A549 treated with Mapracorat at 1 μM for 4 hours (cell line): ENCODE results near the gene PLA2G4A. TPM values are rescaled to one million over a fixed set of nuclear protein-coding genes. Genes with fewer than 3 reads are reported as not detected.

Source experiments
- total RNA-seq: library from RNA; stranded (reverse); fragments of 200-300 nt; extraction: Qiagen RNA extraction; gene quantifications from 5 replicates; pipeline ENCODE4 v1.2.3, GENCODE V29; 2022

Gene PLA2G4A
- total RNA-seq, result 7.0 to 11.3 TPM (median 9.2 TPM) in 5 replicates

DNA sequence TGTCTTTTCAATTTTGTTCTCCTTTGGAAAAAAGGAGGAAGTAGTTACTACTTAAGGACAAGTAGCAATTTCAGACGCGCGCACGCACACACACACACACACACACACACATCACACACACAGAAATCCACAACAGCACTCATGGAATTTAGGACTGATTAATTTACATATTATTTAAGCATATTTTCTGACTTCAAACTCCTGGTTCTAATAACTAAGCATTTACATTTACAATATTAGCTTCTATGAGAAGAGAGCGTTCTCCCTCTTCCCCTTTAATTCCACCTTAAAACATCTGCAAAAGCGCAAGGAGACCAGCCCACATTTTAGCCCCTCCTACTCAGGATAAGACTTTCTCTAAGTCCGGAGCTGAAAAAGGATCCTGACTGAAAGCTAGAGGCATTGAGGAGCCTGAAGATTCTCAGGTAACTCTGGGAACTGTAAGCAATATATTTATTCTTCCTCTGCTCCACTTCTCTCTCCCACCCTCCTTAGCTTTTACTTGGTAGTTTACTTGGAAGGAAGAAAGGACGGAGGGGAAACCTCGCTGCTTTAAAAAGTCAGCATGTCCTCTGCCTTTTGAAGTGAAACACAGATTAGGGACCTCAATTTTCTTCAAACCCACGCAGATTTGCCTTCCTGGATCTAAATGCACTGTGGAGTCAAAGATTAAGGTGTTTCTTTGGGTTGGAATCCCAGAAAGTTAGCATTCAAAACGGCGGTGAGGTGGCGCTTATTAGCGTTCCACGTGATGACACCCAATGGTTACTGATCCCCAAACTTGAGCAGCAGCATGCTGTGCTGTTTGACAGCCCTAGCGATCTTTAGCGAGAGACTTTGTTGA is at the start of gene PLA2G4A:
PLA2G4A (plus strand) TSS at position 339 of the 844 bp plus-strand sequence. CDS start 25,406 bp downstream, outside the sequence.

Other genes with a start within 250 kb of the PLA2G4A start
- gene PTGS2, start 148.5 kb upstream of the PLA2G4A start, total RNA-seq, result 4.0 to 7.7 TPM (median 6.7 TPM) in 5 replicates